RWPE2 (cell line): ENCODE measurements around the gene SNX15.

Source experiments
- ATAC-seq: fragments of 200-7000 bp; cut with Tn5 transposase; 3 replicates; pipeline ENCODE4 v1.9.1; 2021; ENCODE audit warnings: low read depth
- DNase-seq: peaks from one replicate; pipeline ENCODE4 v3.0.0-alpha.2; 2020; ENCODE audit warnings: low spot score
- H3K27ac ChIP-seq: fragments of 450-650 bp; 2 replicates; pipeline ENCODE4 v1.5.1; 2017; ENCODE audit warnings: mild to moderate bottlenecking; ENCODE audit not compliant: poor library complexity, severe bottlenecking
- H3K27me3 ChIP-seq: fragments of 250-450 bp; sonication (Bioruptor Pico); 2 replicates; pipeline ENCODE4 v1.5.1; 2021; ENCODE audit warnings: mild to moderate bottlenecking, moderate library complexity; ENCODE audit not compliant: insufficient read depth, poor library complexity, severe bottlenecking
- H3K36me3 ChIP-seq: fragments of 250-450 bp; sonication (Bioruptor Pico); 2 replicates; pipeline ENCODE4 v1.5.1; 2020; ENCODE audit warnings: low read depth, mild to moderate bottlenecking, moderate library complexity
- H3K4me1 ChIP-seq: fragments of 250-450 bp; sonication (Bioruptor Pico); 2 replicates; pipeline ENCODE4 v1.5.1; 2021; ENCODE audit warnings: mild to moderate bottlenecking, moderate library complexity; ENCODE audit not compliant: insufficient read depth, poor library complexity, severe bottlenecking
- H3K4me3 ChIP-seq: fragments of 250-450 bp; sonication (Bioruptor Pico); 2 replicates; pipeline ENCODE4 v1.5.1; 2021; ENCODE audit warnings: mild to moderate bottlenecking, moderate library complexity; ENCODE audit not compliant: severe bottlenecking
- H3K9me3 ChIP-seq: fragments of 250-450 bp; sonication (Bioruptor Pico); 2 replicates; pipeline ENCODE4 v1.5.1; 2021; ENCODE audit warnings: mild to moderate bottlenecking, moderate library complexity; ENCODE audit not compliant: severe bottlenecking
- TF ChIP-seq, protein P1 (sequence below): fragments of 450-650 bp; IDR thresholded peaks from one replicate; pipeline ENCODE4 v1.5.1; 2017; ENCODE audit warnings: mild to moderate bottlenecking, moderate library complexity; ENCODE audit not compliant: poor library complexity, severe bottlenecking

SNX15 gene

DNA sequence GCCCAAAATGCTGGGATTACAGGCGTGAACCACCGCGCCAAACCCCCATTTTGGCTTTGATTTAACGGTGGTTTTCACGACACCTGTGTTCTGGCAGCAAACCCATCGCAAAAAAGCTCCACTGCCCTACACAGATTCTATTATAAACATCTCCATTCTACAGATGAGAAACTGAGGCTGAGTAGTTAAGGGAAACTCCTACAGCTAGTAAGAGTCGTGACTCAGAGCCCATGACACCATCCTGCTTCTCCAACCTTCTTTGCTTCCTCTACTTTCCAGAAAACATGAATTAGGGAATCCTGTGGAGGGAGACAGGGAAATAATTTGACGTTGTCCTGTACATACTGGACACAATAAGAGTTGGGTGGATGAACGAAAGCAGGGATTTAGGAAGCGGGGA, 429 bp upstream of the SNX15 start:
- TF ChIP-seq, protein P1, sequence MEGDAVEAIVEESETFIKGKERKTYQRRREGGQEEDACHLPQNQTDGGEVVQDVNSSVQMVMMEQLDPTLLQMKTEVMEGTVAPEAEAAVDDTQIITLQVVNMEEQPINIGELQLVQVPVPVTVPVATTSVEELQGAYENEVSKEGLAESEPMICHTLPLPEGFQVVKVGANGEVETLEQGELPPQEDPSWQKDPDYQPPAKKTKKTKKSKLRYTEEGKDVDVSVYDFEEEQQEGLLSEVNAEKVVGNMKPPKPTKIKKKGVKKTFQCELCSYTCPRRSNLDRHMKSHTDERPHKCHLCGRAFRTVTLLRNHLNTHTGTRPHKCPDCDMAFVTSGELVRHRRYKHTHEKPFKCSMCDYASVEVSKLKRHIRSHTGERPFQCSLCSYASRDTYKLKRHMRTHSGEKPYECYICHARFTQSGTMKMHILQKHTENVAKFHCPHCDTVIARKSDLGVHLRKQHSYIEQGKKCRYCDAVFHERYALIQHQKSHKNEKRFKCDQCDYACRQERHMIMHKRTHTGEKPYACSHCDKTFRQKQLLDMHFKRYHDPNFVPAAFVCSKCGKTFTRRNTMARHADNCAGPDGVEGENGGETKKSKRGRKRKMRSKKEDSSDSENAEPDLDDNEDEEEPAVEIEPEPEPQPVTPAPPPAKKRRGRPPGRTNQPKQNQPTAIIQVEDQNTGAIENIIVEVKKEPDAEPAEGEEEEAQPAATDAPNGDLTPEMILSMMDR, result no peak
- DNase-seq (no peak), ATAC-seq (peak; percentile 22)
- H3K36me3 ChIP-seq, result no peaks in the 10 kb centered on the region; the same call in 1 of the 2 replicates
- no peaks in the 10 kb centered on the region for H3K9me3 ChIP-seq
- peak overlapping the region; percentile 46 for H3K4me3 ChIP-seq
- H3K4me1 ChIP-seq, result no peaks in the 10 kb centered on the region
- peak overlapping the region; percentile 61 for H3K27ac ChIP-seq
- no peaks in the 10 kb centered on the region for H3K27me3 ChIP-seq

DNA sequence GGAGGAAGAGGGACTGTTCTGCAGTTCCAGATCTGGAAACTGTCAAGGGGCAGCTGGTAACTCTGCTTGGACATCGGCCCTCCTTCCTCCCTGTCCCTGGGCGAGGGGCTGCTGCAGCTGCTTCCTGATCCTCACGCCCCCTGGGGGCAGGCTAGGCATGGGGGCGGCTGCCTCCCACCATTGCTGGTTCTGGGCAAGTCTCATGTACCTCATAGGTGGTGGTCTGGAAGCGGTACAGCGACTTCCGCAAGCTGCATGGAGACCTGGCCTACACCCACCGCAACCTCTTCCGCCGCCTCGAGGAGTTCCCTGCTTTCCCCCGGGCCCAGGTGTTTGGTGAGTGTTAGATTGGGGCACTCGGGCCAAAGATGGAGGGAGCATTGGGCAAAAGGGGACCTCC, 5.0 kb downstream of the SNX15 start:
- no peak overlapping the region for H3K4me3 ChIP-seq
- TF ChIP-seq, protein P1, result no peak
- DNase-seq (no peak), ATAC-seq (no peak)
- H3K36me3 ChIP-seq, result peaks cover 23% of the 10 kb centered on the region
- no peaks in the 10 kb centered on the region for H3K27me3 ChIP-seq
- no peaks in the 10 kb centered on the region for H3K9me3 ChIP-seq
- no peak overlapping the region for H3K27ac ChIP-seq
- no peaks in the 10 kb centered on the region for H3K4me1 ChIP-seq

DNA sequence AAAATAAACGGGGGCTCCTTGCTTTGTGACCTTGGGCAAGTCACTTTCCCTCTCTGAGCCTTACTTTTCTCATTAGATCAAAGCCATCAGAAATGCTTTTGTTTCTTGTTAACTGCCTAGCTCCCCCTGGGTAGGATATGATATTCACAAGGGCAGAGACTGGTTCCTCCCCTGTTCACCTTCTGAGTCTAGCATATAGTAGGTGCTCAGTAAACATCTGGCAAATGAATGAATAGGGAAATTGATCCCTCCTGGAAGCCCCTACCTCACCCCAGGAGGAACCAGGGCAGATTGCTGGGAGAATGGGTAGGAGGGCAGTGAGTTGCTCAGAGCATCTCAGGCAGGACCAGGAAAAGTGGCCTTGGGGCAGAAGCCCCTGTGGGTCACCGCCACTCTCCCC, 7.2 kb downstream of the SNX15 start:
- no peaks in the 10 kb centered on the region for H3K4me1 ChIP-seq
- peaks cover 23% of the 10 kb centered on the region for H3K36me3 ChIP-seq
- TF ChIP-seq, protein P1, result no peak
- H3K4me3 ChIP-seq, result no peak overlapping the region
- no peaks in the 10 kb centered on the region for H3K27me3 ChIP-seq
- no peak overlapping the region for H3K27ac ChIP-seq
- ATAC-seq, result no peak
- no peak for DNase-seq
- H3K9me3 ChIP-seq, result no peaks in the 10 kb centered on the region

DNA sequence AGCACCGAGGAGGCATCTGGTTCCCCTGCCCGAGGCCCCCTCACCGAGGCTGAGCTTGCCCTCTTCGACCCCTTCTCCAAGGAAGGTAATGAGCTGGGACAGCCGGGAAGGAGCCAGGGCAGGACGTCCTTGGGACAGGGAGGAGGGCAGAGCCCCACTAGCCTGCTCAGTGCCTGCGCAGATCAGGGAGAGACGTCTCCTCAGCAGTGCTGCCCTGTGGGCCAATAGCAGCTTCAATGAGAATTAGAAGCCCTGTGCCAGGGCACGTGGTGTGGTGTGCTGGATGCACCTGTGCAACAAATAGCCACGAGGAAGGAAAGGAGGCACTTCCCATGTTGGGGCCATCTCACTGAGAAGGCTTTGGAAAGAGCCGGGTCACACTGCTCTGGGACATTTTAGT, 8.3 kb downstream of the SNX15 start:
- peaks cover 23% of the 10 kb centered on the region for H3K36me3 ChIP-seq
- H3K4me1 ChIP-seq, result peaks cover 5% of the 10 kb centered on the region
- no peaks in the 10 kb centered on the region for H3K9me3 ChIP-seq
- no peak overlapping the region for H3K4me3 ChIP-seq
- no peaks in the 10 kb centered on the region for H3K27me3 ChIP-seq
- no peak for ATAC-seq
- TF ChIP-seq, protein P1, result no peak
- DNase-seq, result no peak
- H3K27ac ChIP-seq, result no peak overlapping the region

DNA sequence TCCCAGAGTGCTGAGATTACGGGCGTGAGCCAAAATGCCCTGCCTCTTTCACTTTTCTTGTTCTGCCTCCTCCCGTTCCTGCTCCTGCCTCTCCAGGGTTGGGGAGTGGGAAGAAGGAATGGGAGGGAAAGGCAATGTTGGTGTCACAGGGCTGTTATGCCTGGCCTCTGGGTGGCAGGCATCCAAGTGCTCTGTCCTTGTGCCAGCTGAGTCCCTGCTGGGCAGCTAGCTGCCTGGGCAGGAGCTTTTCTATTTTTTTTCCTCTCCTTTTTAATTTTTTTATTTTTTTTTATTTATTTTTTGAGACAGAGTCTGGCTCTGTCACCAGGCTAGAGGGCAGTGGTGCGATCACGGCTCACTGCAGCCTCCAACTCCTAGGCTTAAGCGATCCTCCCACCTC, 9.7 kb downstream of the SNX15 start:
- Histone ChIP-seq H3K4me1 (peaks cover 5% of the 10 kb centered on the region), H3K36me3 (peaks cover 23% of the 10 kb centered on the region), H3K27me3 (no peaks in the 10 kb centered on the region), H3K27ac (no peak overlapping the region), H3K4me3 (no peak overlapping the region), H3K9me3 (no peaks in the 10 kb centered on the region)
- no peak for DNase-seq
- no peak for ATAC-seq
- TF ChIP-seq, protein P1, result no peak
